Activated CD4-positive, alpha-beta memory T cell treated with anti-CD3 and anti-CD28 coated beads for 36 hours (primary cell): ENCODE measurements around the gene RNASE11. TPM values are rescaled to one million over a fixed set of nuclear protein-coding genes. Genes with fewer than 3 reads are reported as not detected.

Experiments used
- CTCF ChIA-PET: fragments of 350-600 bp; sonication (Branson Sonifier 250); formaldehyde crosslinking; loops from one replicate; lab custom pipeline; 2021; ENCODE audit warnings: antibody characterized with exemption, inconsistent platforms; lab: Charles Lee
- POLR2A ChIA-PET: fragments of 350-600 bp; sonication (Branson Sonifier 250); formaldehyde crosslinking; loops from one replicate; lab custom pipeline; 2021; ENCODE audit warnings: antibody characterized with exemption; lab: Charles Lee
- DNase-seq: peaks from one replicate; pipeline ENCODE4 v3.0.0-alpha.2; 2020
- H3K27ac Mint-ChIP-seq: one replicate; pipeline ENCODE4 v1.8.0; 2021; ENCODE audit warnings: mixed read lengths
- H3K27me3 Mint-ChIP-seq: one replicate; pipeline ENCODE4 v1.8.0; 2021; ENCODE audit warnings: mixed read lengths
- H3K36me3 Mint-ChIP-seq: one replicate; pipeline ENCODE4 v1.8.0; 2021; ENCODE audit warnings: mixed read lengths
- H3K4me1 Mint-ChIP-seq: one replicate; pipeline ENCODE4 v1.8.0; 2021; ENCODE audit warnings: low read depth, mixed read lengths
- H3K4me3 Mint-ChIP-seq: one replicate; pipeline ENCODE4 v1.8.0; 2021; ENCODE audit warnings: mild to moderate bottlenecking, mixed read lengths
- H3K9me3 Mint-ChIP-seq: one replicate; pipeline ENCODE4 v1.8.0; 2021; ENCODE audit warnings: mixed read lengths
- intact Hi-C: fragments of 100-400 bp; cut with micrococcal nuclease; formaldehyde crosslinking; loops from one replicate; pipeline ENCODE4 v1.15.1; 2023
- total RNA-seq, 2 experiments: library from RNA; stranded (reverse); gene quantifications; one replicate each; pipeline ENCODE4 v1.2.3, GENCODE V29; 2021

The RNASE11 gene
- total RNA-seq, result not detected

DNA sequence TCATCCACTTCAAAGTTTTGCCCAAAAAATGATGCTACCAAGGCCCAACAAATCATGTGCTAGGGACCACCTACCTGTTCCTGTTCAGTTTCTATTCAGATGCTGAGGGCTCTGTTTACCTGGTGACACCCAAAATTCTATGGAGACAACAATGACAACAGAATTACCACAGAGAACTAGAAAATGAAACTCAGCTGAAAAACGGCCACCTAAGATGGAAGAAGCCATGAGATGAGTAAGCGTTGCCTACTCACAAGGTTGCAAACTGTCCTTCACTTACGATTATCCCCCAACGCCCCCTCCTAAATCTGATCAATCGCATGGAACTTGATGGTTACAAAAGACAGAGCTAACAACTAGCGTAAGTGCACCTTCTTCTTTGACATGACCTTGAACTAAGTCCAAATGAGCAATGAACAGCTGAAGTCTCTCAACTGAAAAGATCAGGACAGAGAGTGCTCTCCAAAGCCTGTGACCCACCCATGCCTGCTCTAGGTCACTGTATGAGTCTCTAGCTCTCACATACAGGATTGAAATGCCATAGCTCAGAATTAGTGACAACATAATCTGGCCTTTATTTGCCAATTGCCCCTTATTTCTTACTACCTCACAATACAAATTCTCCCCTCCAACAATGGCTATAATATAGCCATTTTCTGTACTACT lies at the start of gene RNASE11:
Gene RNASE11 (minus strand): TSS at position 513 of the 666 bp plus-strand sequence.
- Mint-ChIP-seq H3K4me3 (no peak within 1 kb of the TSS), H3K36me3 (peaks cover 1% of the 10 kb centered on the region), H3K4me1 (no peaks in the 10 kb centered on the region), H3K27me3 (peaks cover 1% of the 10 kb centered on the region), H3K27ac (no peak within 1 kb of the TSS), H3K9me3 (no peaks in the 10 kb centered on the region)
- ChIA-PET CTCF (interaction anchor here (0.7 to 0.9 kb wide), 3 partner anchors 260 to 384 kb away, joined by 3 to 4 read pairs (median 3); no protein-coding TSS in a partner anchor), POLR2A (no interaction called here)
- no peak for DNase-seq
- intact Hi-C loops, result no loop called here

GRCh38 chr14:20632831-20633691 lies 45.3 kb upstream of the RNASE11 start:
- CTCF ChIA-PET, result interaction anchor here (1.7 to 3.3 kb wide), 4 partner anchors 19 to 58 kb away, joined by 9 to 28 read pairs (median 14); no protein-coding TSS in a partner anchor
- Mint-ChIP-seq H3K4me1 (peaks cover 40% of the 10 kb centered on the region), H3K36me3 (peaks cover 6% of the 10 kb centered on the region), H3K4me3 (peak overlapping the region; percentile 76), H3K27me3 (peaks cover 36% of the 10 kb centered on the region), H3K9me3 (no peaks in the 10 kb centered on the region), H3K27ac (peak overlapping the region; percentile 87)
- POLR2A ChIA-PET, result interaction anchor here (1.3 to 2.9 kb wide), 4 partner anchors 20 to 290 kb away, joined by 3 to 16 read pairs (median 8); partner anchors contain the start of gene PARP2
- DNase-seq, result peak; percentile 81
- intact Hi-C loops, result loop anchor here (1.0 kb wide), 2 partner anchors 8 to 20 kb away; no protein-coding TSS in a partner anchor

DNA sequence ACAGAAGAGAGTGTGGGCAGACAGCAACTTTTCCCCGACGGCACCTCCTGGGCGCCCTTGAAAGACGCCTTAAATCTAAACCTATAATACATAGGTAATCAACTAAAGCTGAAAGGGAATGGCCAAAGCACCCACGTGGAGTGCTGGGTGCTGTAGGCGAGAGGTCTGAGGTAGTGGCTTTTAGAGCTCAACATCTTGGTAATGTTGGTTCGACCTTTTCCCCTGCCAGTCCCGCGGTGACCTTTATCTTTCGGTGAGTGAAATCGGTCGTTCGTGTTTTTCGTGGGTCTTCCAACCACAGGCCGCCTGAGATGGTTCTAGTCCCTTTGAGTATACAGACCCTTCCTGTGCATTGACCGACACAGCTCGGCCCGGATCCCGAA lies 44.6 kb upstream of the RNASE11 start:
- H3K4me3 Mint-ChIP-seq, result peak overlapping the region; percentile 76
- H3K4me1 Mint-ChIP-seq, result peaks cover 46% of the 10 kb centered on the region
- CTCF ChIA-PET, result interaction anchor here (1.0 to 3.3 kb wide), 6 partner anchors 19 to 339 kb away, joined by 3 to 28 read pairs (median 10); no protein-coding TSS in a partner anchor
- peak overlapping the region; percentile 87 for H3K27ac Mint-ChIP-seq
- peaks cover 6% of the 10 kb centered on the region for H3K36me3 Mint-ChIP-seq
- DNase-seq, result peak; percentile 41
- H3K27me3 Mint-ChIP-seq, result peaks cover 42% of the 10 kb centered on the region
- intact Hi-C loops, result no loop called here
- POLR2A ChIA-PET, result interaction anchor here (1.2 to 2.9 kb wide), 5 partner anchors 19 to 289 kb away, joined by 3 to 16 read pairs (median 4); partner anchors contain the start of gene PARP2
- no peaks in the 10 kb centered on the region for H3K9me3 Mint-ChIP-seq

GRCh38 chr14:20631880-20632389 lies 44.1 kb upstream of the RNASE11 start:
- peaks cover 51% of the 10 kb centered on the region for H3K4me1 Mint-ChIP-seq
- DNase-seq, result peak; percentile 31
- H3K9me3 Mint-ChIP-seq, result no peaks in the 10 kb centered on the region
- peaks cover 6% of the 10 kb centered on the region for H3K36me3 Mint-ChIP-seq
- POLR2A ChIA-PET, result interaction anchor here (1.2 to 2.9 kb wide), 5 partner anchors 19 to 289 kb away, joined by 3 to 16 read pairs (median 4); partner anchors contain the start of gene PARP2
- no peak overlapping the region for H3K27ac Mint-ChIP-seq
- H3K27me3 Mint-ChIP-seq, result peaks cover 46% of the 10 kb centered on the region
- intact Hi-C loops, result loop anchor here (1.0 kb wide), 1 partner anchor 51 kb away; no protein-coding TSS in a partner anchor
- CTCF ChIA-PET, result interaction anchor here (1.0 to 3.3 kb wide), 7 partner anchors 18 to 339 kb away, joined by 3 to 28 read pairs (median 9); partner anchors contain the start of gene RNASE4
- peak overlapping the region; percentile 76 for H3K4me3 Mint-ChIP-seq

DNA sequence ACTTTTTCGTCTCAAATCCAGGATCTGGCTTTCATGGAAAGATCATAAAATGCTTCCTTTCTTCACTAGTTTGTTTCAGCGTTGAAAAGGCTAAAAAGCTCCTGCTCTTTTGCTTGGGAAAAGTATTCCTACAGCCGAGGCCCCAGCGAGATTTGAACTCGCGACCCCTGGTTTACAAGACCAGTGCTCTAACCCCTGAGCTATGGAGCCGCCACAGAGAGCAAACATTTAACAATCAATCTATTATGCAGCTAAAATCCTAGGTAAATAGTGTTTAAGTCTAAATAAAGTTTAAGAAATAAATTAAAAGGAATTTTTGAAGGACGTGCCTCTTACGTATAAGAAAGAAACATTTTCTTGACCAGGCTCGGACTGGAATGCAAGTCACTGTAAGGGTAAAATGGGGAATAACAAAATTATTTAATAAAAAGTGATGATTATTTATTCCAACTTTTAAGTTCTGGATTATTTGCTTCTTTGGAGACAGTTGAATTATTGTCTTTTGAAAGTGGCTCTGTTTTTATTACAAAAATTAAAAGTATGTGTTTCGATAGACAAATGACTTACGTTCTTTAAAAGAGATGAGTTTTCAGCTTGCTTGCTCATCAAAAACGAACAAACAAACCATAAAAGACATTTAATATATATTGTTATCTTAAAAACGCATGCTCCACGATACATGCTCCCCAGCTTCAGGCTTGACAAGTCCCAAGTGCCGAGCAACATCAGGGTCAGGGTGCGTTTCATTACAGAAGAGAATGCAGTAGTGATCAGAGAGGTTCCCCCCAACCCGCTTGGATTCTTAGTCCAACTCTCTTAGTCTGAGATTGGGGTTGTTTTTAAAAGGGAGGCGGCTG lies 43.5 kb upstream of the RNASE11 start:
- Mint-ChIP-seq H3K4me3 (peak overlapping the region; percentile 76), H3K27ac (peak overlapping the region; percentile 76), H3K4me1 (peaks cover 57% of the 10 kb centered on the region), H3K27me3 (peaks cover 49% of the 10 kb centered on the region), H3K9me3 (no peaks in the 10 kb centered on the region), H3K36me3 (peaks cover 6% of the 10 kb centered on the region)
- DNase-seq, result peak; percentile 57
- CTCF ChIA-PET, result interaction anchor here (0.7 to 3.3 kb wide), 8 partner anchors 17 to 340 kb away, joined by 3 to 28 read pairs (median 8); partner anchors contain the start of gene RNASE4
- POLR2A ChIA-PET, result interaction anchor here (1.2 to 2.9 kb wide), 5 partner anchors 18 to 288 kb away, joined by 3 to 16 read pairs (median 4); partner anchors contain the start of gene PARP2
- intact Hi-C loops, result loop anchor here (1.0 kb wide), 1 partner anchor 52 kb away; no protein-coding TSS in a partner anchor

- H3K9me3 Mint-ChIP-seq, result no peaks in the 10 kb centered on the region
- H3K4me3 Mint-ChIP-seq, result peak overlapping the region; percentile 72
- peak overlapping the region; percentile 76 for H3K27ac Mint-ChIP-seq
- H3K27me3 Mint-ChIP-seq, result peaks cover 50% of the 10 kb centered on the region
- peaks cover 6% of the 10 kb centered on the region for H3K36me3 Mint-ChIP-seq
- H3K4me1 Mint-ChIP-seq, result peaks cover 63% of the 10 kb centered on the region
- intact Hi-C loops, result loop anchor here (1.0 kb wide), 2 partner anchors 17 to 53 kb away; no protein-coding TSS in a partner anchor
- CTCF ChIA-PET, result interaction anchor here (0.6 to 3.3 kb wide), 7 partner anchors 17 to 341 kb away, joined by 3 to 28 read pairs (median 7); partner anchors contain the start of gene RNASE4
- peak; percentile 62 for DNase-seq
- POLR2A ChIA-PET, result interaction anchor here (2.6 to 2.9 kb wide), 2 partner anchors 17 to 51 kb away, joined by 12 to 16 read pairs; no protein-coding TSS in a partner anchor
Observed at GRCh38 chr14:20630340-20631022, 42.7 kb upstream of the RNASE11 start.

DNA sequence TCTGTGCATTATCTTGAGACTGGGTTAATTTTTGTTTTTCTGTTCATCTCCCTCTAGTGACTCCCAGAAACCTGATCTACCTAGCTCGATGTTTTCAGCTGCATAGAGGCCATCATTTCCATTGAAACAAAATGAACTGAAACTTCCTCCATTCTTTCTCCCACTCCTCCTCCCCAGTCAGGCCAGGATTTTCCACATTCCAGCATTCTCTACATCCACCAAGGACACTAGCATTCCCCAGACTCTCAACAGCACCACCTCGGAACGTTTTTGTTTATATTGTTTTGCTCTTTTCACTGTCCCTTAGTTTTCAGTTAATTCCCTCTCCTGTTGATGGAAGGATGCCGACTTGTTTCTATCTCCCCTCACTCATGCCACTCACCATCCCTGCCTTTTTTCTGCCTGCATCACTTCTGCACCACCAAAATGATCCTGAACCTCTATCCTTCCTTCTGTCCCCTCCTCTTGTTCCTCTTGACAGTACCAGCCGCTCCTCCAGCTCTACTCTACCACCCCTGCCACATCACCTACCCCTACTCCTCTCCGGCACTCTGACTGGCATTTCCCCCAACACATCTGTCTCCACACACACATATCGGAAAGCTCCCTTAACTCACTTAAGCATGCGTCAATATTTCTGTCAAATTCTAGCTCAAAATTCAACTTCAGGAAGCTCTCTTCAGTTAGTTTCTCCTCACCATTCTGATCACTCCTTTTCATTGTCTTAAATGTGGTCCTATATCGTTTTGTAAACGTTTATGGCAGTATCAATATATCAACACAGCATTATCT lies 40.5 kb upstream of the RNASE11 start:
- H3K4me1 Mint-ChIP-seq, result peaks cover 73% of the 10 kb centered on the region
- H3K9me3 Mint-ChIP-seq, result no peaks in the 10 kb centered on the region
- CTCF ChIA-PET, result no interaction called here
- H3K4me3 Mint-ChIP-seq, result no peak overlapping the region
- intact Hi-C loops, result no loop called here
- no peak overlapping the region for H3K27ac Mint-ChIP-seq
- POLR2A ChIA-PET, result no interaction called here
- no peak for DNase-seq
- peaks cover 50% of the 10 kb centered on the region for H3K27me3 Mint-ChIP-seq
- H3K36me3 Mint-ChIP-seq, result peaks cover 10% of the 10 kb centered on the region

DNA sequence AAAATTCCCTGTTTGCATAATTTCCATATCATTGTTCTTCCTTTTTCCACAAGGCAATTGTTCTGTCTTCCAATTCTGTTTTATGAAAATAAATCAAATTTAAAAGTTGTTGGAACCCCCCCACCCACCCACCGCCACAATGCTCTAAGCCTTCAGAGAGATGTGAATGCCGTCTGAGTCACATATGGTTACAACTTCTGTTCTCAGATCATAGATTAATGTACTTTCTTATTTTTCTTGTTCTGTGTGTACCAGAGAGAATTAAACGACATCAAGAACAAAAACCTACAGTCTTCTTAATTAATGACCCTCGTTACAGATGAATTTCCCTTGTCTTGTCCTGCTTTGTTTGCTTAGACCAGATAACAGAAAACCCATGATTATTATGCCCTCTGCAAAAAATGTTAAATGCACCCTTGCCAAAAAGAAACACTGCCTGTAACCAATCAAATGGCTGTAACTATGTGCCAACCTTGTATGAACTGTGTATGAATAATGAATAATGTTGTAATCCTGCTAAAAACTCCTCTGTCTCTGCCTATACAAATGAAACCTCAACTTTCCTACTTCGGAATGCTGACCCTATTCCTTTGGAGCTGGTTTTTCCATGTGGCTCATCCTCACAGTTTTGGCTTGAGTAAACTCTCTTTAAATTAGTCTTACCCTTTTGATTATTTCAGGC lies 39.7 kb upstream of the RNASE11 start:
- H3K4me1 Mint-ChIP-seq, result peaks cover 73% of the 10 kb centered on the region
- ChIA-PET CTCF (no interaction called here), POLR2A (no interaction called here)
- no peak overlapping the region for H3K4me3 Mint-ChIP-seq
- intact Hi-C loops, result no loop called here
- peaks cover 6% of the 10 kb centered on the region for H3K36me3 Mint-ChIP-seq
- H3K9me3 Mint-ChIP-seq, result no peaks in the 10 kb centered on the region
- H3K27ac Mint-ChIP-seq, result no peak overlapping the region
- no peak for DNase-seq
- H3K27me3 Mint-ChIP-seq, result peaks cover 50% of the 10 kb centered on the region

DNA sequence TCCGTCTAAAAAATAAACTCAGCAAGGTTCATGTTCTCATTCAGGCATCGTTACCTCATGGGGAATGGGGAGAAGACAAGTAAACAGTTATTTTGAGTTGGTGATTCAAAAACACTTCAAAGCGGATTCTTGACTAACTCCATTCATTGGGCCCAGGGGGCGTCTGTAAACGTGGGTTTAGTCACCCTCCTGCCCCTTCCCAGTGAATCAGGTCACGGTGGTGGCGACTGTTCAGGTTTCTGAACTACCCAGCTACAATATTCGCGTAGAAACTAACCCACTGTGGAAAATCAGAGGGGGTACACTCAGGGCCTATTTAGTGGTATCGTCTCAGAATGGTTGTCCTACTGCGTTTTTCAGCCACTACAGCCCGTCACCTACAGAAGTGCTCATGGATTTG lies 38.5 kb upstream of the RNASE11 start:
- H3K36me3 Mint-ChIP-seq, result peaks cover 6% of the 10 kb centered on the region
- CTCF ChIA-PET, result interaction anchor here (0.9 to 1.3 kb wide), 4 partner anchors 13 to 95 kb away, joined by 3 read pairs; no protein-coding TSS in a partner anchor
- peak; percentile 41 for DNase-seq
- peaks cover 66% of the 10 kb centered on the region for H3K4me1 Mint-ChIP-seq
- H3K9me3 Mint-ChIP-seq, result no peaks in the 10 kb centered on the region
- POLR2A ChIA-PET, result no interaction called here
- no peak overlapping the region for H3K27ac Mint-ChIP-seq
- H3K27me3 Mint-ChIP-seq, result peaks cover 54% of the 10 kb centered on the region
- intact Hi-C loops, result no loop called here
- H3K4me3 Mint-ChIP-seq, result peak overlapping the region; percentile 75
